GM12892 (cell line): ENCODE data around the gene CHADL.

Source experiments
- POLR2A ChIP-seq: IDR thresholded peaks from 2 replicates; pipeline ENCODE4 v1.6.1; 2011; ENCODE audit warnings: low read depth, low read length, control low read depth
- POLR2AphosphoS5 ChIP-seq: IDR thresholded peaks from 2 replicates; pipeline ENCODE4 v1.6.1; 2011; ENCODE audit warnings: low read depth, low read length, control low read depth
- TAF1 ChIP-seq: IDR thresholded peaks from 2 replicates; pipeline ENCODE4 v1.6.1; 2011; ENCODE audit warnings: low read depth, mild to moderate bottlenecking, control low read depth, low read length, borderline replicate concordance

- TF ChIP-seq POLR2A (no peak), POLR2AphosphoS5 (no peak), TAF1 (no peak)
Measured at GRCh38 chr22:41226723-41227655, 13.7 kb downstream of the CHADL start.
